GM21367 (cell line): Measurements from ENCODE around the gene UBN2.
A peak's percentile ranks its signal among the peaks of the same experiment; 100 is the strongest.
"Not testable (repeated sequence)": the region's sequence is repeated elsewhere in the genome, so short reads cannot be mapped to it uniquely, and the experiment has no call there.

ENCODE experiments used
- ATAC-seq: cut with Tn5 transposase; IDR thresholded peaks from one replicate; pipeline ENCODE4 v1.9.1; 2021; ENCODE audit not compliant: unreplicated experiment

UBN2 gene

DNA sequence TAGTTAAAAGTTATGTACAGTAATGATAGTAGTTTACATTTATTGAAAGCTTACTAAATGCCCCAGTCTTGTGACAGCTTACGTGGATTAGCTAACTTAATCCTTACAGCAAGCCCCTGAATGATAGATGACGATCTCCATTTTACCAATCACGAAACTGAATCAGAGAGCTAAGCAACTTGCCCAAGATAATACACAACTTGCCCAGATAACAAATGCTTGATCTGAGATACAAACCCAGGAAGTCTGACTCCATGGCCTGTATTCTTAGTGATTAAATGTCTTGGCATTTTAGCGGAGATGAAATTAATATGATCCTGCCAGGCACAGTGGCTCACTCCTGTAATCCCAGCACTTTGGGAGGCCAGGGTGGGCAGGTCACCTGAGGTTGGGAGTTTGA, 63.2 kb downstream of the UBN2 start:
- ATAC-seq, result no peak

DNA sequence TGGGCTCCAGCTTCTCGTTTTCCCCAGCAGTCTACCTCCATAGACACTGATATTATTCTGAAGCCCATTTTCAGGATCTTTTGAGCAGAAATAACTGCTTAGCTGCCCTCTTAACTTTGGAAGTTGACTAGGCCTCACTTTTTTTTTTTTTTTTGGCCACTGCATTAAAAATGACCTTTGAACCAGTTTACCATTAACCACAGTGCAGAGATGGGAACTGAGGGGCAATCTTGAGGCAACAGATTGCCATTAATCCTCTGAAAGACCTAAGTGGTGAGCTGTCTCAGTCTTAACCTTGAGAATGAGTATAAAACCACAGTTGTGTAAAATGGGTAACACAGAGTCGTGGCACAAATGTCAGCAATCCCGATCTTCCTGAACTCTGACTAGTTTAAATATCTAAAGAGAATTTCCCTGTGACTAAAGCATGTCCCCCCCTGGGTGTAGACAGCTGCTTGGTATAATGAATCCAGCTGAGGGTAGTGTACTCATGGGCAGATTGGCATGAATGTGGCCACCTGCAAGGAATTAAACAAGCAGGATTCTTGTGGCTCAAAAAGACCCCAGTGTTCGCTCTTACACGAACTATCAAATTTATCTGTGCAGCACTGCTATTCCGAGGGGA, 64.0 kb downstream of the UBN2 start:
- no peak for ATAC-seq

DNA sequence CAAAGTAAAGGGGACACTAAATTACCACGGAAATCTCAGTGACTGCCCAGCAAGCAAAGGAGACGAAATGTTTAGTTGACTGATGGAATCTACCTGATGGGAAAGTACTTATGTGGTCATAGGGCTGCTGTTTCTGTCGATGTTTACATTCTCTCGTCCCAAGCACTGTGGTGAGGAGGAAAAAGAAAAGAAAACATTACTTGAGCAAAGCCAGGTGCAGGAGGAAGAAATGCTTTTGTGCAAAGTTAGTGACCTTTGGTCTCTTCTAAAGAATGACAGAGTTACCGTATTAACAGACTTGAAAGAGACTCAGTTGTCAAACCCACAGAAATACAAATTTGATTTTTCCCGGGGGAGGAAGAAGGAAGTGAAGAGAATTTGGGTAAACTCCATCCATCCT, 66.8 kb downstream of the UBN2 start:
- no peak for ATAC-seq

DNA sequence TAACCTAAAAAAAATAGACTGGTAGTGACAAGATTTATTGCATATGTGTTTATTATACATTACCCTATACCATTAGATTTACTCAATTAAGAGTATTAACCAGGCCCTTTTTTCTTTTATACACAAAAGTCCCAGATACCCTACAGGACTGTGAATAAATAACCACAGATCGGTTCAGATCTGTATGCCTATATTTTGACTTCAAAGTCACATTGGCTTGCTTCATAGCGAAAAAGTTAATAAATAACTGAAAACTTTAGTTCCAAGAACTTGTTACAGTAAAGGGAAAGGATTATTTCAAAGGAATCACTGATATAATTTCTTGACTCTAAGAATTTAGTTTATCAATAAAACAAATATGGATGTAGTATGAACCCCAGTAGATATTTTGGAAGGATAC, 68.3 kb downstream of the UBN2 start:
- ATAC-seq, result no peak

DNA sequence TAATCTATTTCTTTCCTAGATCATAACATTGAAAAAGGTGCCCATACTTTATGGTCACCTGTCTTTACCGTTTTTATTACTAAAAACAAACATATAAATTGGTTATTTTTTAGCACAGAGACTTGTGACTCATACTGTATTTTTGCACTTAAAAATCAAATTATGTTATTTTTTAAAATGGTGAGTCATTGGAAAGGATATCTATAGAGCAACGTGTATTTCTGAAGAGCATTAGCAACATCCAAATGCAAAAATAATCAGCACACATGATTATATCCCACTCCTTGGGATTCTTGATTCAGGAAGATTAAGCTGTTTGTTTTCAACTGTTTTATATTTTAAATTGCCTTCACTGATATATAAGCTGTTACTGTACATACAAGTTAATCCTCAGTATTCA, 69.4 kb downstream of the UBN2 start:
- ATAC-seq, result no peak

DNA sequence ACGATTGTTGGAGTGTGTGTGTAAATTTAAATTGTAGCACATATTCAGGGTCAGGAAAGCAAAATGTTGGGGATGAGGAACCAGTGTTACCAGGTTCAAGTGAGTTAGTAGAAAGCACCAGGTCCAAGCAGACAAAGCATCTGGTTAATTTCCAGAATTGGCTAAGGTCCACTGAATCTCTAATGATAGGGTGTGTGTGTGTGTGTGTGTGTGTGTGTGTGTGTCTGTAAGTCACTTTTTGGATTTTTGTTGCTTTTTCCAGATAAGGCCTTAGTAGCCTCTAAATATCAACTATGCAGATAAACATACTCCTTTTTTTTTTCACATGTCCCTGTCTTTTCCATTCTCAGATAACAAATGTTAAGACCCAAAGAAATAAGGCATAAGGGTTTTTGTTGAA, 73.5 kb downstream of the UBN2 start:
- no peak for ATAC-seq

DNA sequence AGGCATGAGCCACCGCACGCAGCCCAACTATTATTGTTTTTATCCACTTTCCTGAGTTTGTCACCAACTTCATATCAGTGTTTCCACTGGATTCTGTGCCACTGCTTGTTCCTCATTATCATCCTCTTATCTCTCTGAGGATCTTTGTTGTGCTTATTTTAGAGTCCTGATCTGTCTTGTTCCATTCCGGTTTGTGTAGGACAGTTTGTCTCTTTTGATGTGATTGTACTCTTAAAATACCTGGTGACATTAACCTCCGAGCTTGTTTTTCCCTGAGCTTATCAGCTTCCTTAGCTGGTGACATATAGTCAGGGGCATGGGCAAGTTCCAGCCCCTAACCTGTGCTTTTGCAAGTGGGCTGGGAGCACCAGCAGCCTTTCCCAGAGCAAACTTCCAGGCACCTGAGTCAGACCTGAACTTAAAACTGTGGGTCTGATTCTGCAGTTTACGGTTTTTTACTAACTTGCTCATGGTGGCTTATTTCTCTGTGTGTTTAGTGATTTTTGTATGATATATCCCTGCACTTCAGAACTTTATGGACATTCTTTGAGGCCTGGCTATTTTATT, 87.0 kb downstream of the UBN2 start:
- no peak for ATAC-seq

DNA sequence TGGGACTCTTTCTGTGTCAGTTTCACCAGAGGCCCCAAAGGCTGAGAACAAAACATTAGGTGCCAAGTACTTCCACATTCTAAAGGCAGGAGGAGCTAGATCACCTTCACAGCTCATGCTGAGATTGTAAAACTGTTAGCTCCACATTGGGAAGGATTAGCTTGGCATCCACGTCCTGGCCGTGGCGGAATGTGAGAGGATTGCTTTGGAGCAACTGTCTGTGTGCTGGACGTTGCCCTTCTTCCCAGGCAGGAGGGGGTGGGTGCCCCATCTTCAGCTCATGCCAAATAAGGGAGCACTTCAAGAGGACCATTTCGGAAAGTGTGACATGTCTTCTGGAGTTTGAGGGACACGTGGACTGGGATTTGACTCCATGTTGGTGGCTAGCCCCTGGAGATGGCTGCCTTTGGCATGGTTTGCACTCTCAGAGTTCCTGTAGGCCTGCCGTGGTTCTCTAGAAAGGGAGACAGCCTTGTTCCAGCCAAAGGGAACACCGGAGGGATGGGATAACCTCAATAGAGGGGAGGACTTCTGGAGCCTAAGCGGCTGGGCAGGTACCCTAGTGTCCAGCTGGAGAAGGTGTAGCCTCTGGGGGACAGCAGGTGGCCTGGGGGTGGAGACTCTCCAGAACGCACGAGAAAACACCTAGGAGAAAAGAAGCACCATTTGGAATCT, 90.2 kb downstream of the UBN2 start:
- no peak for ATAC-seq

DNA sequence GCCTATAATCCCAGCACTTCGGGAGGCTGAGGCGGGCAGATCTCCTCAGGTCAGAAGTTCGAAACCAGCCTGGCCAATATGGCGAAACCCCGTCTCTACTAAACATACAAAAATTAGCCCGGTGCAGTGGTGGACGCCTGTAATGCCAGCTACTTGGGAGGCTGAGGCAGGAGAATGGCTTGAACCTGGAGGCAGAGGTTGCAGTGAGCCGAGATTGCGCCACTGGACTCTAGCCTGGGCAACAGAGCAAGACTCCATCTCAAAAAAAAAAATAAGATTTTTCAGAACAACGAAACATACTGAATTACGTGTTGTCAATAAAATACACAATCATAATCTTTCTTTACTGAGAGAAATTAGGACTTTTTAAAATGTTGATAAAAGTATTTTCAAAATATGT, 93.7 kb downstream of the UBN2 start:
- not testable (repeated sequence) for ATAC-seq

DNA sequence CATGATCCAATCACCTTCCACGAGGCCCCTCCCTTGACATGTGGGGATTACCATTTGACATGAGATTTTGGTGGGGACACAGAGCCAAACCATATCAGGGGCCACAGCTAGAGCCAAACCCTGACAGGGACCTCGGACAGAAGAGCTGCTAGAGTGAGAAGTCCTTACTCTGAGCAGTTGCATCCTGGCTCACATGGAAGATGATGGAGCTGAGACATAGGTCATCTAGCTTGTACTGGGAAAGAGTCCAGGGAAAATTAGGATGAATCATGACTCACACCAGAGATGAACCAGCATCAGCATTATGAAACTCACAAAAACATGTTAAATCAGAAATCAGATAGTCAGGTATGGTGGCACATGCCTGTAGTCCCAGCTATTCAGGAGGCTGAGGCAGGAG, 97.3 kb downstream of the UBN2 start:
- ATAC-seq, result no peak

DNA sequence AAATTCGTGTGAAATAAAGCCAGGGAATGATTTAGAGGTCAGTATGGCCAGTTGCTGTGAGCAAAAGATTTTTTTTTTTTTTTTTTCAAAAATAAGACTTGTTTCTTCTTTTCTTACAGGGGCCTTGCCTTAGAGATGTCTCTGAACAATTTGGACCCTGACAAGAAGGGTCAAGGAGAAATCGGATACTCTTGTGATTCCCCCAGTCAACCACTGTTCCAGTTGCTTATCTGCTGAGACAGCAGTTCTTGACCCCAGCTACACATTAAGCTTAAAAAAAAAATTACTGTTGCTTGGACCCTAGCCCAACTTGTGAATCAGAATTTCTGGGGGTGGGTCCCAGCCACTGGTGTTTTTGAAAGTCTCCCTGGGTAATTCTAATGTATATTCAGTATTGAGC, 98.1 kb downstream of the UBN2 start:
- ATAC-seq, result no peak

DNA sequence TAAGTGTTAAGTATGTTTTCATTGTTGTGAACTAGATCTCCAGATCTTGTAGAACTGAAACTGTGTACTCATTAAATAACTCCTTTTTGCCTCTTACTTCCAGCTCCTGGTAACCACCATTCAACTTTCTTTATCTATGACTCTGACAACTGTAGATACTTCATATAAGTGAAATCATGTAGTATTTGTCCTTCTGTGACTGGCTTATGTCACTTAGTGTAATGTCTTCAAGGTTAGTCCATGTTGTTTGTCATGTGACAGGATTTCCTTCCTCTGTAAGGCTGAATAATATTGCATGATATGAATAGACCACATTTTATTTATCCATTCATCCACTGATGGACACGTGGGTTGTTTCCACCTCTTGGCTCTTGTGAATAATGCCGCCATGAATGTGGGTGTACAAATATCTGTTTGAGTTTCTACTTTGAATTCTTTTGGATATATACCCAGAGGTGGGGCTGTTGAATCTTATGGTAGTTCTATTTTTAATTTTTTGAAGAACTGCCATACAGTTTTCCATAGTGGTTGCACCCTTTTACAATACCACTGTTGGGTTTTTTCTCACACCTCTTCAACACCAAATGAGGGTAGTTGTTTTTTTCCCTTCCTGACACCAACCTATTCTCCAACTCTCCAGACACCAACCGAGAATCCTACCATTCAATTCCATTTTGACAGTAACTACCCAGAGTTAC, 99.4 kb downstream of the UBN2 start:
- ATAC-seq, result no peak

DNA sequence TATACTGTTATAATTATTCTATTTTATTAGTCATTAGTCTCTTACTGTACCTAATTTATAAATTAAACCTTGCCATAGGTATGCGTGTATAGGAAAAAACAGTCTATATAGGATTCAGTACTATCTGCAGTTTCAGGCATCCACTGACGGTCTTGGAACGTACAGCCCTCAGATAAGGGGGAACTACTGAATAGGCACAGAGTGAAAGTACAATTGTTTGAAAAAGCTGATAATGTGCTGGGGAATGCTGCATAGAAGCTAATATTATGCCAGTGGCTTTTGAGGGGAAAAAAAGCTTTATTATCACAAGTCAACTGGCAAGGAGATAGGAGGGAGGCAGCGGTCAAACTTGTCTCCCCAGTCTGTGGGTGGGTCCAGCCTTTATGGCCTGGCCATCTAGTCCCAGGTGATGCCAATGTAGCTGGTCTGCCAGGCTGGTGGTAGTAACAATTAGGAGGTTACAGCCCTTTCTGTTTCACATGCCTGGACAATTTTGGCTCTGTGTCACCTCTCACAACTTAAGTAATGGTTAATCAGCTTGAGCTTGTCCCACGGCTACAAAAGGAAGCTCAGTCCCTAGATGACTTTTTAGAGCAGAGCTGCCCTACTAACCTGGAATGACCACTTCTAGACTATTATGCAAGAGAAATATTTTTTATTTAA, 101.8 kb downstream of the UBN2 start:
- ATAC-seq, result no peak

DNA sequence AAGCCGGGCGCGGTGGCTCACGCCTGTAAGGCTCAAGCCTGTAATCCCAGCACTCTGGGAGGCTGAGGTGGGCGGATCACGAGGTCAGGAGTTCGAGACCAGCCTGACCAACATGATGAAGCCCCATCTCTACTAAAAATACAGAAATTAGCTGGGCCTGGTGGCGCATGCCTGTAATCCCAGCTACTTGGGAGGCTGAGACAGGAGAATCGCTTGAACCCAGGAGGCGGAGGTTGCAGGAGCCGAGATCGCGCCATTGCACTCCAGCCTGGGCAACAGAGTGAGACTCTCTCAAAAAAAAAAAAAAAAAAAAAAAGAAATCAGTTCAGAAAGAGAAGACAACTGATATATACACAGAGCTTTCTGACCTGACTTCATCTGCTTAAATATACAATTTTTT, 102.4 kb downstream of the UBN2 start:
- ATAC-seq, result not testable (repeated sequence)

DNA sequence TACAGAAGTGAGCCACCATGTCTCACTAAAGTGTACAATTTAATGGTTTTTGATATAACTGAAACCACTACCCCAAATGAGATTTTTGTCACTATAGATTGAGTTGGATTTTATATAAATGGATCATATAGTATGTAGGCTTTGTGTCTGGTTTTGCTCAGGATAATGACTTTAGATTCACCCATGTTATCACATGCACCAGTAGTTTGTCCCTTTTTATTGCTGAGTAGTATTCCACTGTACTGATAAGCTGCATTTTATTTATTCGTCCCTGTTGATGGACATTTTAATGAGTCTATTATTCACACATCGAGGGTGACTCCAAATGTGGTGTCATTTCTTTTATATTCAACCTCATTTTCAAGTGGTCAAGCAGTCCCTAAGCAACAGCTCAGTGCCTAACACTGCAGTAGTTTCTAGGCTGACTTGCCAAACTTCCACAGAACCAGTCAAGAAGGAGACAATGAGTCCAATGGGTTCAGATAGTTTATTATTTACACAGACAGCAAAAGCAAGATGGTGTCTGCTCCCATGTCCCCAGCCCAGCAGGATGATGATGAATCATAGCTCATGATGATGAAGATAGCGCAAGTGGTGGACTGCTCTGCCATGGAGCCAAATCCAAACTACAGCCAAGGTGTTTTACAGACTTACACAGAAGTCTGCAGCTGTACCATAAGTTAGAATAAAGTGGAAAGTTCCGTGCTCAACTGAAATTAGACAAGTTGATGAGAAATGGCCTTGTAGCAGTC, 103.5 kb downstream of the UBN2 start:
- ATAC-seq, result no peak

DNA sequence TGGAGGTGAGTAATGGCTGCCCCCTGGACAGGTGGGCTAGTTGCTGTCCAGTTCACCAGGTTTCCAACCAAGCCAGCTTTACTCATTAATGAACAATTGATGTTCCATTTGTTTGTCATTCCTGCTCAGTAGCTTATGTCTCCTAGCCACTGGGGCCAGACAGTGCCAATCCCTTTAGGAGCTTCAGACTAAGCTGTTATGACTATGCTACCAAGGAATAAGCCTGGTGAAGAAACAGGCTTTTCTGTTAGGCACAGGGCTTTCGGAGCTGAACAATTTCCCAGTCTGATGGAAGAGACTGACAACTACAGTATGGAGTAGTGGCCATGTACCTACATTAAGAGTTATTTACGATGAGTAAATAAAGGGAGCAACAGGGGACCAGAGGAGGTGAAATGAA, 108.0 kb downstream of the UBN2 start:
- no peak for ATAC-seq

DNA sequence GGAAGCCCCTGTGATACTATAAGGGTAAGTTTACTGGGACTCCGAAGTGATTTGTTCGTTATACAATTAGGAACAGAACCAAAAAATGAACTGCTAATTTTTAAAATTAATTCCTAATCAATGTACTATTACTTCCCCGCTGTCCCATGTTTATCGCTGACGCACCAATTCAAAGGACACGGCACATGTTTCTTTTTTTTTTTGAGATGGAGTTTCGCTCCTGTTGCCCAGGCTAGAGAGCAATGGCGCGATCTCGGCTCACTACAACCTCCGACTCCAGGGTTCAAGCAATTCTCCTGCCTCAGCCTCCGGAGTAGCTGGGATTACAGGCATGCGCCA, 108.6 kb downstream of the UBN2 start:
- ATAC-seq, result no peak

DNA sequence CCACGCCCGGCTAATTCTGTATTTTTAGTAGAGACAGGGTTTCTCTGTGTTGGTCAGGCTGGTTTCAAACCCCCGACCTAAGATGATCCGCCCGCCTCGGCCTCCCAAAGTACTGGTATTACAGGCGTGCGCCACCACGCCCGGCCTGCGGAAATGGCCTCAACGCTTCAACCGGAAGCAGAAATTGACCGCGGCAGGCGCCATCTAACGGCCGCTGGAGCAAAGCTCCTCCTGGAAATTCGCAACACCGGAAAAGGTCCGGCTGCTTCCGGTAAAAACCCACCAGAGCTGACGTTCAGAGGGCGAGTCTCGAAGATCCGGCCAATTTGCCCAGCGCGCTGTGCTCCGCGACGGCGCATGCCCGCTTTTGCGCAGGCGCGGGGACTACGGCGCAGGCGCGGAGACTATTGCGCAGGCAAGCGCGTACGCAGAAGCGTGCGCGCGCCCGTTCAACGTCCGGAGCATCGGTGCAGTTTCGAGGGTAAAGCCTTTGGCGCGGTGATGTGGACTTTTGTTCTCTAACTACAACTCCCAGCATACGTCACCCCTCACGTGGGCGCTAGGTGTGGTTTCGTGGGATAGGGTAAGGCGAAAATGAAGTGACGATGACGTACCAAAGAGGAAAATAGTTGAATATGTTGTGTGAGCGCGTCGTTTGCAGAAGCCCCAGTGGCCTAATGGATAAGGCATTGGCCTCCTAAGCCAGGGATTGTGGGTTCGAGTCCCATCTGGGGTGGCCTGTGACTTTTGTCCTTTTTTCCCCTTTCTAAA, 109.2 kb downstream of the UBN2 start:
- ATAC-seq, result peak; percentile 82

DNA sequence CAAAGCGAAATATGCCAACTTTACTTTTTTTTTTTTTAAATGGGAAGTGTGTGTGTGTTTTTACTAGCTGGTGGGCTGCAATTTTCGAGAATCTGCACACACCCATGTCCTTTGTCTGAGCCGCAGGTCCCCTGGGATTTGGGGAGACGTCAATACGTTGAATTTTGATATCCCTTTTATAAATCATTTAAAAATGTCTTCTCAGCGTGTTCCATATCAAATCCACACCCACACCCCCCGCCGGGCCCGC, 109.7 kb downstream of the UBN2 start:
- no peak for ATAC-seq

DNA sequence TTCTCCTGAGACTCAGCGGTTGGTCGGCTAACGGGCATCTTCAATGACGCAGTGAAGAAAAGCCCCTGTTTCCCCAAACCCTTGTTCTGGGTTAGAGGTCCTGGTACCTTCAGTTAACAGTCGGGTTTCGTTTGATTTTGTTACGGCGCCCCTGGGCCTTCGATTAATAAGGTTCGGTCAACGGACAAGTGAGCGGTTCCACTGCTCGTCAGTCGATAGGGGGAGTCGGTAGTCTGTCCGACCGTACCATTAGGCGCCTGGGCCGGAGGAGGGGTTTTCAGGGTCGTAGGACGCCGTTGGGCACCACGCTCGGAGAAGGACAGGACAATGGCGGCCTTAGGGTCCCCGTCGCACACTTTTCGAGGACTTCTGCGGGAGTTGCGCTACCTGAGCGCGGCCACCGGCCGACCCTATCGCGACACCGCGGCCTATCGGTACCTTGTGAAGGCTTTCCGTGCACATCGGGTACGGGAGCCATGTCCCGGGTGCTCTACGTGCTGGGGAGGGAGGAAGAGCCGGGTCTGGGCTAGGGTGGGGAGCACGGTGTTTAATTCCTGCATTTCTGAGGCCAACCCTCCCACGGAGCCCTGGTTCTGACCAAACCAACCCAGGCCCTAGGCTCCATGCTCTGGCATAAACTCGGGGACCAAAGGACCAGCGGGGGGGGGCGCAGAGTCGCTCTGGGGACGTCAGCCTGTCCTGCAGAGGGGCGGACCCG, 110.2 kb downstream of the UBN2 start, which contains the start of gene FMC1:
Gene FMC1, plus strand, starts transcription at position 280 of the 718 bp plus-strand sequence. Its CDS starts 48 bp downstream, at position 328.
- ATAC-seq, result peak; percentile 49
